ENCODE data around the gene KLHL36. TPM values are rescaled to one million over a fixed set of nuclear protein-coding genes. Genes with fewer than 3 reads are reported as not detected.

Gene KLHL36
- total and polyA plus RNA-seq, 3 donors from 2014 or later: 75.1 to 129 (median 113) TPM

DNA sequence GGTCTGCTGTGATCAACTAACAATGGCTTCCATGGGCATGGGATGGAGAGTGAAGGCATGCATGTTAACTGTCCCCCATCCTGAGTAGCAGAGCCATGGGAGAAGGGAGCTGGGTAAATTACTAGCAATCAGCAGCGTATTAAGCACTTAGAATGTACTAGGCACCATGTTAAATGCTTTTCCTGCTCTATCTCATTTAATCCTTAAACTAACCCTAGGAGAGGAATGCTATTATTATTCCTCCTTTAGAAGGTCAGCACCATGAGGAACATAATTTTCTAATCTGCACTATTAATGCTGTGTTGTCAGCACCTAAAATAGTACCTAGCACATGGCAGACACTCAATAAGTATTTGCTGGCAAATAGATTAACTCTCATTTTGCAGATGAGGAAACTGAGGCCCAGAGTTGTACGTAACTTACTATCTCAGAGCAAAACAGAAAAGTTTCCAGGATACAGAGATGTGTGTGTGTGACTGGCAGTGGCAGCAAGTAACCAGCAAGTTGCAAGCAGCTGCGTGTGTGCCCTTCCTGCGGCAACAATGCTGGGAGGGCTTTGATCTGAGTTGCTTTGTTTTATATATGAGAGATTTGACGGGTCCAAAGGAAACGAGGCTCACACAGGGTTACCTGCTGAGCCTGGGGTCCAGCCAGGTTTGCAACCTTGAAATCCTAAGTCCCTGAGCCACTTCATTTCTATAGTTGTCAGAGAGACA is 6.5 kb upstream of the KLHL36 start:
- TF ChIP-seq POLR2A (IDR thresholded peaks at IDR 0.05): no peak
- TF ChIP-seq CTCF (IDR thresholded peaks at IDR 0.05): no peak
- DNase-seq: no peak
- 74 to 79% methylated on average over 6 of the region's 6 CpGs for WGBS, 2 donors
- Histone ChIP-seq H3K4me1 (peaks cover 45% of the 10 kb centered on the region), H3K27ac (peak overlapping the region; percentile 4 to 64), H3K4me3 (no peak overlapping the region), H3K27me3 (no peaks in the 10 kb centered on the region), H3K36me3 (ENCODE audit: low read depth, missing control alignments) (no peaks in the 10 kb centered on the region), H3K9me3 (no peaks in the 10 kb centered on the region)
- intact Hi-C loops (cut with DNase I; ENCODE audit: low total_unique reads): no loop called here

DNA sequence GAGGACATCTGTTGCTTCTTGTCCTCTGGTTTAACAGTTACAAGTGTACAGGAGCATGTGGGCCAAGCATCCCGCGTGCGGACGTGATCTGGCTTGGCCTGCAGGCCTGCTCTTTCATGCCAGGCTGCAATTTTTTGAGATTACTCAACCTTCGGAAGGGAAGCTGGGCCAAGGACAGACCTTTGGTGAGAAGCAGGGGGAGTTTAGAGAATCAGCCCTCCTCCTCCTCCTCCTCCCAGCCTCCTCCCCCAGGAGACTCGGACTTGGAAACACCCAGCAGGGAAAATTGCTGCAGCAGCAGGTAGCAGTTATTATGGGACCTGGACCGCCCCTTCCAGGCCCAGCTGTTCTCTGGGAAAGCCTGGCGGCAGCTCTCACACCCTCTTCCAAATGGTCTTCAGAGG is 5.1 kb upstream of the KLHL36 start:
- Histone ChIP-seq H3K4me3 (no peak overlapping the region), H3K9me3 (no peaks in the 10 kb centered on the region), H3K27me3 (no peaks in the 10 kb centered on the region), H3K36me3 (ENCODE audit: low read depth, missing control alignments) (no peaks in the 10 kb centered on the region), H3K27ac (peak overlapping the region in 1 of 2 donors; percentile 64), H3K4me1 (peaks cover 46% of the 10 kb centered on the region)
- DNase-seq: peak; percentile 92
- intact Hi-C loops (cut with DNase I; ENCODE audit: low total_unique reads): no loop called here
- no peak for TF ChIP-seq POLR2A (IDR thresholded peaks at IDR 0.05)
- no peak for TF ChIP-seq CTCF (IDR thresholded peaks at IDR 0.05)
- WGBS, 2 donors: 24 to 25% methylated on average over 5 to 8 of the region's 8 CpGs

- Histone ChIP-seq H3K27ac (peak overlapping the region in 1 of 2 donors; percentile 64), H3K4me1 (peaks cover 46% of the 10 kb centered on the region), H3K9me3 (no peaks in the 10 kb centered on the region), H3K4me3 (no peak overlapping the region), H3K27me3 (no peaks in the 10 kb centered on the region), H3K36me3 (ENCODE audit: low read depth, missing control alignments) (no peaks in the 10 kb centered on the region)
- 59 to 77% methylated on average over 4 of the region's 4 CpGs for WGBS, 2 donors
- DNase-seq: no peak
- intact Hi-C loops (cut with DNase I; ENCODE audit: low total_unique reads): no loop called here
- TF ChIP-seq CTCF (IDR thresholded peaks at IDR 0.05) (no peak), POLR2A (IDR thresholded peaks at IDR 0.05) (no peak)
Measured at GRCh38 chr16:84643674-84644073, 4.6 kb upstream of the KLHL36 start.

DNA sequence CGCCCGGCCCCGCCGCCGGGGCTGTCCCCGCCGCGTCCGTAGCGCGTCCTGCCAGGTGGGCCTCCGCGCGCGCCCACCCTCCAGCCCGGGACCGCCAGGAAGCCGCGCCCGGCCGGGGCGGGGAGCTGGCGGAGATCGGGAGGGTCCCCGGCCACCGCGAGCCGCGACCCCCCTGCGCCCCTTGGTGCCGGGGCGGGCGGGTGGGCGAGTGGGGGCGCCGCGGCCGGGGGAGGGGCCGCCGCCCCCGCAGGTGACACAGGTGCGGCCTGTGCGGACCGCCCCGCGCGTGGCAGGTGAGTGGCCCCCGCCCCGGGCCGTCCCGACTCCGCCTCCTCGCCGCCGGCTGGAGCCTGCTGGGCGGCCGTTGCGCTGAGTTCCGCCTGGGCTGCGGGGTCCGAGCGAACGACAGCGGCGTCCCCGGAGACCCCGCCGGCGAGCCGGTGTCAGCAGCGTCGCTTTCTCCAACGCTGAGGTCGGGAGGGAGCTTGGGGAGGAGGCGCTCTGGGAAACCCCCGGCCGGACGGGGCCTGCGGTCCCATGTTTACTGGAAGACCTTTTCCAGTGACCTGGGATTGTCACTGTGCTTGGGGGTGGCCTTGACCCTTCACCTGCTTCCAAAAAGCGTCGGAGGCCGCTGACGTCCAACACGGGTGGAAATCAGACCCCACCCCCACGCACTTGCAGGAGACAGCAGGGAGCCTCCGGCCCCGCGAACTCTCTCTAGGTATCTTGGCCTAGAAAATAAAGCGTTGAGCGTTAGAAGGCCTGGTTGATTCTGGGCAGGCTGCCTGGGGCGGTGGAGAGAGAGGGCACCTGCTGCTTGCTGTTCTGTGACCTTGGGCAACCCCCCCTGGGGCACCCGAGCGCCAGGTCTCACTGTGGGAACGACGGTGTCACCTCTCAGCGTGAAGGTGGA is 542 bp downstream of the KLHL36 start:
- Histone ChIP-seq H3K4me3 (peak overlapping the region; percentile 76 to 79), H3K27ac (peak overlapping the region; percentile 65 to 86), H3K4me1 (peaks cover 30% of the 10 kb centered on the region), H3K36me3 (ENCODE audit: low read depth, missing control alignments) (no peaks in the 10 kb centered on the region), H3K27me3 (no peaks in the 10 kb centered on the region), H3K9me3 (no peaks in the 10 kb centered on the region)
- TF ChIP-seq CTCF (IDR thresholded peaks at IDR 0.05) (no peak), POLR2A (IDR thresholded peaks at IDR 0.05) (no peak)
- peak; percentile 61 for DNase-seq
- WGBS, 2 donors: 5 to 12% methylated on average over 11 to 40 of the region's 96 CpGs
- intact Hi-C loops (cut with DNase I; ENCODE audit: low total_unique reads): no loop called here

All from testis (tissue), 3 donors.